Activated CD4-positive, alpha-beta memory T cell treated with anti-CD3 and anti-CD28 coated beads for 36 hours (primary cell): ENCODE data around the gene TMEM221. TPM values are rescaled to one million over a fixed set of nuclear protein-coding genes. Genes with fewer than 3 reads are reported as not detected.

Experiments used
- CTCF ChIA-PET: fragments of 350-600 bp; sonication (Branson Sonifier 250); formaldehyde crosslinking; loops from one replicate; lab custom pipeline; 2021; ENCODE audit warnings: antibody characterized with exemption, inconsistent platforms; lab: Charles Lee
- POLR2A ChIA-PET: fragments of 350-600 bp; sonication (Branson Sonifier 250); formaldehyde crosslinking; loops from one replicate; lab custom pipeline; 2021; ENCODE audit warnings: antibody characterized with exemption; lab: Charles Lee
- DNase-seq: peaks from one replicate; pipeline ENCODE4 v3.0.0-alpha.2; 2020
- H3K27ac Mint-ChIP-seq: one replicate; pipeline ENCODE4 v1.8.0; 2021; ENCODE audit warnings: mixed read lengths
- H3K27me3 Mint-ChIP-seq: one replicate; pipeline ENCODE4 v1.8.0; 2021; ENCODE audit warnings: mixed read lengths
- H3K36me3 Mint-ChIP-seq: one replicate; pipeline ENCODE4 v1.8.0; 2021; ENCODE audit warnings: mixed read lengths
- H3K4me1 Mint-ChIP-seq: one replicate; pipeline ENCODE4 v1.8.0; 2021; ENCODE audit warnings: low read depth, mixed read lengths
- H3K4me3 Mint-ChIP-seq: one replicate; pipeline ENCODE4 v1.8.0; 2021; ENCODE audit warnings: mild to moderate bottlenecking, mixed read lengths
- H3K9me3 Mint-ChIP-seq: one replicate; pipeline ENCODE4 v1.8.0; 2021; ENCODE audit warnings: mixed read lengths
- intact Hi-C: fragments of 100-400 bp; cut with micrococcal nuclease; formaldehyde crosslinking; loops from one replicate; pipeline ENCODE4 v1.15.1; 2023
- total RNA-seq, 2 experiments: library from RNA; stranded (reverse); gene quantifications; one replicate each; pipeline ENCODE4 v1.2.3, GENCODE V29; 2021

The TMEM221 gene
- total RNA-seq, 2 experiments from 2014 or later, result not detected

GRCh38 chr19:17431417-17431816 lies 17.1 kb downstream of the TMEM221 start:
- no peak for DNase-seq
- intact Hi-C loops, result no loop called here
- Mint-ChIP-seq H3K27ac (no peak overlapping the region), H3K9me3 (no peaks in the 10 kb centered on the region), H3K27me3 (no peaks in the 10 kb centered on the region), H3K36me3 (no peaks in the 10 kb centered on the region), H3K4me1 (no peaks in the 10 kb centered on the region), H3K4me3 (no peak overlapping the region)
- CTCF ChIA-PET, result interaction anchor here (1.5 kb wide), 1 partner anchor 10 kb away, joined by 4 read pairs; no protein-coding TSS in a partner anchor
- POLR2A ChIA-PET, result no interaction called here

GRCh38 chr19:17429641-17430113 lies 18.8 kb downstream of the TMEM221 start:
- no peaks in the 10 kb centered on the region for H3K36me3 Mint-ChIP-seq
- DNase-seq, result no peak
- peaks cover 2% of the 10 kb centered on the region for H3K4me1 Mint-ChIP-seq
- no peak overlapping the region for H3K4me3 Mint-ChIP-seq
- POLR2A ChIA-PET, result interaction anchor here (0.5 to 1.8 kb wide), 3 partner anchors 10 to 395 kb away, joined by 3 to 5 read pairs (median 3); partner anchors contain the start of gene MVB12A
- H3K27ac Mint-ChIP-seq, result no peak overlapping the region
- H3K27me3 Mint-ChIP-seq, result no peaks in the 10 kb centered on the region
- CTCF ChIA-PET, result interaction anchor here (0.6 kb wide), 2 partner anchors 43 to 82 kb away, joined by 3 read pairs; no protein-coding TSS in a partner anchor
- no peaks in the 10 kb centered on the region for H3K9me3 Mint-ChIP-seq
- intact Hi-C loops, result no loop called here

- H3K4me1 Mint-ChIP-seq, result peaks cover 12% of the 10 kb centered on the region
- DNase-seq, result peak; percentile 57
- CTCF ChIA-PET, result interaction anchor here (0.8 kb wide), 1 partner anchor 24 kb away, joined by 3 read pairs; the partner anchor contains the start of gene TMEM221
- H3K27ac Mint-ChIP-seq, result no peak overlapping the region
- intact Hi-C loops, result loop anchor here (5.0 kb wide), 1 partner anchor 87 kb away; the partner anchor contains the start of gene PGLS
- H3K27me3 Mint-ChIP-seq, result no peaks in the 10 kb centered on the region
- H3K36me3 Mint-ChIP-seq, result peaks cover 8% of the 10 kb centered on the region
- no peaks in the 10 kb centered on the region for H3K9me3 Mint-ChIP-seq
- no peak overlapping the region for H3K4me3 Mint-ChIP-seq
- POLR2A ChIA-PET, result no interaction called here
Measured at GRCh38 chr19:17424743-17425365, 23.6 kb downstream of the TMEM221 start.

- intact Hi-C loops, result loop anchor here (5.0 kb wide), 1 partner anchor 89 kb away; the partner anchor contains the start of gene PGLS
- peaks cover 19% of the 10 kb centered on the region for H3K4me1 Mint-ChIP-seq
Measured at GRCh38 chr19:17423429-17424208, 24.8 kb downstream of the TMEM221 start.

DNA sequence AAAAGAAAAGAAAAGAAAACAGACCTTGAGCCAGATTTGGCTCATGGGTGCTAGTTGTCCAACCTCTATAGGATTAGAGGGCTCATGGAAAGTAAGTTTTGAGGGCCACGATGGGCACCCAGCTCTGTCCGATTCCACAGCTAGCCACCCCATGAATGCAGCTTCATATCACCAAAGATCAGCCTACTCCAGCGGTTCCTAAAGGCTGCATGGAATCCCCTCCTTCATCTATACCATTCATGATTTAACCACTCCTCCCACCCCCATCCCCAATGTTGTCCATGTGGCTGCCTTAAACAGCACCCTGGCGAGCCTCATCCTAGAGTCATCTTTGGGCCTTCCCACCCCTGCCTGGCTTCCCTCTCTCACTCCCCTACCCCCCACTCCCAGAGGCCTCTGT lies 26.5 kb downstream of the TMEM221 start:
- ChIA-PET POLR2A (no interaction called here), CTCF (interaction anchor here (1.1 kb wide), 1 partner anchor 27 kb away, joined by 3 read pairs; the partner anchor contains the start of gene TMEM221)
- no peaks in the 10 kb centered on the region for H3K27me3 Mint-ChIP-seq
- intact Hi-C loops, result loop anchor here (5.0 kb wide), 1 partner anchor 90 kb away; the partner anchor contains the start of gene PGLS
- no peak for DNase-seq
- H3K9me3 Mint-ChIP-seq, result no peaks in the 10 kb centered on the region
- peaks cover 9% of the 10 kb centered on the region for H3K36me3 Mint-ChIP-seq
- no peak overlapping the region for H3K4me3 Mint-ChIP-seq
- H3K4me1 Mint-ChIP-seq, result peaks cover 19% of the 10 kb centered on the region
- no peak overlapping the region for H3K27ac Mint-ChIP-seq

More at GRCh38 chr19:17423429-17424208, 24.8 kb downstream of the TMEM221 start:
- H3K36me3 Mint-ChIP-seq, result peaks cover 8% of the 10 kb centered on the region
- CTCF ChIA-PET, result no interaction called here
- H3K4me3 Mint-ChIP-seq, result no peak overlapping the region
- H3K27ac Mint-ChIP-seq, result no peak overlapping the region
- POLR2A ChIA-PET, result no interaction called here
- no peaks in the 10 kb centered on the region for H3K27me3 Mint-ChIP-seq
- no peaks in the 10 kb centered on the region for H3K9me3 Mint-ChIP-seq
- no peak for DNase-seq

DNA sequence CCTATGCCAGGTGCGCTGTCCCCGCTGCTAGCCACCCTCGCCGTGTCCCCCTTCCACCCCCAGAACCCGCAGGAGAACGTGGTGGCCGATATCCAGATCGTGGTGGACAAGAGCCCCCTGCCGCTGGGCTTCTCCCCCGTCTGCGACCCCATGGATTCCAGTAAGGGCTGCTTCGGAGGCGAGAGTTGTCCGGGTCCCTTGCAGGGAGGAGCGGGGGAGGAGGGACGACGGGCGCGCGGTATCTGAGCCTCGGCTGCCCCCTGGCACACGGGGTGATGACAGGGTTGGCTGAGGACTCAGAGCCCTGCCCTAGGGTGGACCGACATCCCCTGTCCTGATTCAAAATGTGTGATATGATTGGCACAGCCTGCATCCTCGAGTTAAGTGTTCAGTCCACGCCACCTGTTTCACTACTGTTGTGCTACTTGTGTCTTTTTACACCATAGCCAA lies 28.0 kb downstream of the TMEM221 start:
- Mint-ChIP-seq H3K27ac (peak overlapping the region; percentile 69), H3K4me1 (peaks cover 19% of the 10 kb centered on the region), H3K36me3 (peaks cover 11% of the 10 kb centered on the region), H3K27me3 (no peaks in the 10 kb centered on the region), H3K4me3 (peak overlapping the region; percentile 86), H3K9me3 (no peaks in the 10 kb centered on the region)
- DNase-seq, result peak; percentile 51
- ChIA-PET POLR2A (interaction anchor here (2.9 kb wide), 1 partner anchor 14 kb away, joined by 20 read pairs; the partner anchor contains the start of gene BST2), CTCF (interaction anchor here (1.1 to 1.6 kb wide), 3 partner anchors 14 to 31 kb away, joined by 3 to 18 read pairs (median 5); partner anchors contain the start of gene BST2)
- intact Hi-C loops, result loop anchor here (5.0 kb wide), 1 partner anchor 92 kb away; the partner anchor contains the start of gene PGLS

DNA sequence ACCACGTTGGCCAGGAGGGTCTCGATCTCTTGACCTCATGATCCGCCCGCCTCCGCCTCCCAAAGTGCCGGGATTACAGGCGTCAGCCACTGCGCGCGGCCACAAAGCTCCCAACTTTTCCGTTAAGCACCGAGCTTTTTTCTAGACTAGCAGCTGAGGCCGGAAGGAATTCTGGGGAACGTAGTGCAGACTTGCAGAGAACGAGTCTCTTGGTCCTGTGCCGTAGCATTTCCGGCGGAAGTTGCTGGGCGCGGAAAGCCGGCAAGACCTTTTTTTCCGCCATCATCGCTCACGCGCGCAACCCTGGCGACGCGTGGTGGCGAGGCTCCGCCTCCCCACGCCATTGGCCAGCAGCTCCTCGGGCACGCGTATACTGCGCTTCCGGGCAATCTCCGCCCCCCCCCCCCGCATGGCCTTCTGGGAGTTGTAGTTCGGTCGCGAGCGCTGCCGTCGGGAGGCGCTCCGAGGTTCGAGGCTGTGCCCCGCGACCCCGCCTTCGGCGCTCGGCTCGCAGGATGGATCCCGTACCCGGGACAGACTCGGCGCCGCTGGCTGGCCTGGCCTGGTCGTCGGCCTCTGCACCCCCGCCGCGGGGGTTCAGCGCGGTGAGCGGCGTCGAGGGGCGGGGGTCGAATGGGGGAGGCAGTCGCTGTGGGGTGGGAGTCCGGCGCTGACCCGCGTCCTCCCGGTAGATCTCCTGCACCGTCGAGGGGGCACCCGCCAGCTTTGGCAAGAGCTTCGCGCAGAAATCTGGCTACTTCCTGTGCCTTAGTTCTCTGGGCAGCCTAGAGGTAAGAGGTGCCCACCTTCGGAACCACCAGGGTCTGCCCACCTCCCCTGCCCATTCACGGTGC lies 28.6 kb downstream of the TMEM221 start, which contains the start of gene MVB12A:
Gene MVB12A, plus strand, starts transcription at position 427 of the 854 bp plus-strand sequence. Its CDS starts 89 bp downstream, at position 516.
- Mint-ChIP-seq H3K9me3 (no peaks in the 10 kb centered on the region), H3K36me3 (peaks cover 13% of the 10 kb centered on the region), H3K27me3 (no peaks in the 10 kb centered on the region), H3K4me1 (peaks cover 19% of the 10 kb centered on the region), H3K27ac (peak within 1 kb of the TSS; percentile 87), H3K4me3 (peak within 1 kb of the TSS; percentile 86)
- POLR2A ChIA-PET, result interaction anchor here (1.0 to 2.9 kb wide), 5 partner anchors 10 to 111 kb away, joined by 3 to 20 read pairs (median 5); partner anchors contain the start of genes BST2, DDA1 and PGLS
- intact Hi-C loops, result loop anchor here (1.0 to 5.0 kb wide), 3 partner anchors 13 to 92 kb away; partner anchors contain the start of gene PGLS
- peak; percentile 98 for DNase-seq
- CTCF ChIA-PET, result interaction anchor here (0.7 to 2.0 kb wide), 9 partner anchors 14 to 154 kb away, joined by 3 to 18 read pairs (median 5); partner anchors contain the start of genes BST2 and CCDC194

DNA sequence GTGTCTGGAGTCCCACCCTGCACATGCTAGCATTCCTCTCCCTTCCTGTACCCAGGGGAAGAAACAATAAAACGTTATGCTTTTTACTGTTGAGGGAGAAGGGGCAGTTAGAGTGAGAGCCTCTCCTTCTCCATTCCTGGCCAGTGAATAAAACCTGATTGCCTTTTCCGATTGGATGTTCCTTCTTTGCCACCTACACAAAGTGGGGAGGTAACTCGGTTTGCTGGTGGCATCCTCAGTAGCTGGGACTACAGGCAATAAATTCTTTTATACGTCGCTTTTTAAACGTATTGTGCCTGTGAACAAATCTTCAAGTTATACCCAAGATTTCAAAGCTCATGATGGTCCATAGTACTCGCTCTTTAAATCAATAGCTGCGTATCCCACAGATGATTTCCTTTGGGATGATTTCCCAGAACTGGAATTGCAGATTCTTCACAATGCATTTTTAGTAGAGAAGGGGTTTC lies 29.3 kb downstream of the TMEM221 start:
- H3K4me3 Mint-ChIP-seq, result peak overlapping the region; percentile 86
- peak overlapping the region; percentile 87 for H3K27ac Mint-ChIP-seq
- intact Hi-C loops, result loop anchor here (1.0 kb wide), 2 partner anchors 12 to 24 kb away; no protein-coding TSS in a partner anchor
- POLR2A ChIA-PET, result interaction anchor here (1.0 to 2.9 kb wide), 5 partner anchors 11 to 110 kb away, joined by 3 to 20 read pairs (median 5); partner anchors contain the start of genes BST2, DDA1 and PGLS
- no peaks in the 10 kb centered on the region for H3K27me3 Mint-ChIP-seq
- H3K36me3 Mint-ChIP-seq, result peaks cover 13% of the 10 kb centered on the region
- H3K9me3 Mint-ChIP-seq, result no peaks in the 10 kb centered on the region
- CTCF ChIA-PET, result interaction anchor here (0.7 to 2.0 kb wide), 9 partner anchors 13 to 155 kb away, joined by 3 to 18 read pairs (median 5); partner anchors contain the start of genes BST2 and CCDC194
- H3K4me1 Mint-ChIP-seq, result peaks cover 14% of the 10 kb centered on the region
- DNase-seq, result no peak

DNA sequence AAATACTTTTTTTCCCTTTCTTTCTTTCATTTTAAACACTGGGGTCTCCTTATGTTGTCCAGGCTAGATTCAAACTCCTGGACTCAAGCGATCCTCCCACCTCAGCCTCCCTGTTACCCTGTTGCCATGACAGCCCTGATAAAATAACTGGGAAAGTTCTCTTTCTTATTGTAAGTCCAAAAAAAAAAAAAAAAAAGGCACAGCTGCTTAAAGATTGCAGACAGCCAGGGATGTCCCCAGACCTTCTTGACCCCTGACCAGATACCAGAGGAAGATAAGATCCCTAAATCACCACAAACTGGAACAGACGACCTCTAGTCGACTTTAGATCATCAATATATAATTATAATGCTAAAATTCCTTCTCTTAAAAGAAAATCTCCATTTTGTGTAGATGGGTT lies 29.8 kb downstream of the TMEM221 start:
- H3K4me3 Mint-ChIP-seq, result peak overlapping the region; percentile 86
- POLR2A ChIA-PET, result interaction anchor here (1.1 to 2.9 kb wide), 4 partner anchors 11 to 110 kb away, joined by 4 to 20 read pairs (median 5); partner anchors contain the start of genes BST2 and DDA1
- no peak overlapping the region for H3K27ac Mint-ChIP-seq
- DNase-seq, result no peak
- peaks cover 15% of the 10 kb centered on the region for H3K36me3 Mint-ChIP-seq
- H3K9me3 Mint-ChIP-seq, result no peaks in the 10 kb centered on the region
- no peaks in the 10 kb centered on the region for H3K27me3 Mint-ChIP-seq
- peaks cover 12% of the 10 kb centered on the region for H3K4me1 Mint-ChIP-seq
- intact Hi-C loops, result loop anchor here (1.0 kb wide), 2 partner anchors 11 to 23 kb away; no protein-coding TSS in a partner anchor
- CTCF ChIA-PET, result interaction anchor here (0.8 to 2.0 kb wide), 4 partner anchors 12 to 78 kb away, joined by 3 to 18 read pairs (median 9); partner anchors contain the start of gene BST2

GRCh38 chr19:17415121-17415520 lies 33.3 kb downstream of the TMEM221 start:
- no peak overlapping the region for H3K4me3 Mint-ChIP-seq
- peaks cover 13% of the 10 kb centered on the region for H3K4me1 Mint-ChIP-seq
- POLR2A ChIA-PET, result no interaction called here
- intact Hi-C loops, result no loop called here
- DNase-seq, result no peak
- peaks cover 15% of the 10 kb centered on the region for H3K36me3 Mint-ChIP-seq
- H3K27ac Mint-ChIP-seq, result no peak overlapping the region
- no peaks in the 10 kb centered on the region for H3K27me3 Mint-ChIP-seq
- CTCF ChIA-PET, result no interaction called here
- no peaks in the 10 kb centered on the region for H3K9me3 Mint-ChIP-seq
